SU-DHL-6 (cell line): ENCODE data around the gene SAXO1.

Experiments used
- H2AFZ ChIP-seq: fragments of 200-600 bp; sonication (generic); 2 replicates; pipeline ENCODE4 v1.6.1; 2014; ENCODE audit warnings: low read depth, mild to moderate bottlenecking, moderate library complexity, mixed read lengths, antibody characterized with exemption, low read length; ENCODE audit not compliant: severe bottlenecking
- H3F3A ChIP-seq: fragments of 200-600 bp; shearing (Covaris generic); 2 replicates; pipeline ENCODE4 v1.6.0; 2016; ENCODE audit warnings: antibody characterized with exemption, mild to moderate bottlenecking; ENCODE audit not compliant: insufficient read depth
- H3K27ac ChIP-seq: fragments of 200-600 bp; sonication (generic); 2 replicates; pipeline ENCODE4 v1.5.1; 2016; ENCODE audit warnings: low read depth, mild to moderate bottlenecking, low read length, moderate library complexity, mixed read lengths
- H3K27me3 ChIP-seq: fragments of 200-600 bp; sonication (generic), shearing (Covaris generic); 2 replicates; pipeline ENCODE4 v1.6.0; 2014; ENCODE audit warnings: mild to moderate bottlenecking, low read length
- H3K36me3 ChIP-seq: fragments of 200-600 bp; sonication (generic); 2 replicates; pipeline ENCODE4 v1.6.1; 2014; ENCODE audit warnings: mild to moderate bottlenecking, low read length, mixed read lengths
- H3K4me2 ChIP-seq: fragments of 300-600, 200-600 bp; shearing (Covaris generic), sonication (generic); 2 replicates; pipeline ENCODE4 v1.6.0; 2014; ENCODE audit warnings: low read length, low read depth, mild to moderate bottlenecking; ENCODE audit not compliant: poor library complexity, severe bottlenecking
- H3K4me3 ChIP-seq: fragments of 200-600 bp; sonication (generic); 2 replicates; pipeline ENCODE4 v1.5.1; 2014; ENCODE audit warnings: antibody characterized with exemption, low read length, mild to moderate bottlenecking, mixed read lengths; ENCODE audit not compliant: insufficient read depth, poor library complexity, severe bottlenecking
- H3K79me2 ChIP-seq: fragments of 200-600 bp; sonication (generic); 2 replicates; pipeline ENCODE4 v1.6.1; 2014; ENCODE audit warnings: mild to moderate bottlenecking, low read length, moderate library complexity; ENCODE audit not compliant: insufficient read depth
- H3K9ac ChIP-seq: fragments of 200-600 bp; sonication (generic); 2 replicates; pipeline ENCODE4 v1.7.0; 2014; ENCODE audit warnings: mild to moderate bottlenecking, low read length
- H3K9me2 ChIP-seq: fragments of 200-600 bp; sonication (generic); replicated peaks from 2 replicates; pipeline ENCODE4 v1.6.1; 2014; ENCODE audit warnings: low read length; ENCODE audit not compliant: insufficient read depth
- H3K9me3 ChIP-seq: fragments of 200-600 bp; sonication (generic); 2 replicates; pipeline ENCODE4 v1.6.1; 2014; ENCODE audit warnings: low read length, mixed read lengths; ENCODE audit not compliant: insufficient read depth
- H4K20me1 ChIP-seq: fragments of 200-600 bp; sonication (generic); 2 replicates; pipeline ENCODE4 v1.6.1; 2014; ENCODE audit warnings: low read depth, mild to moderate bottlenecking, antibody characterized with exemption, low read length, moderate library complexity, mixed read lengths
- EZH2phosphoT487 ChIP-seq: fragments of 200-600 bp; sonication (generic), shearing (Covaris generic); conservative IDR thresholded peaks from 2 replicates; pipeline ENCODE4 v1.6.1; 2018; ENCODE audit warnings: mild to moderate bottlenecking, antibody characterized with exemption, low read length, moderate library complexity, mixed read lengths
- TF ChIP-seq, protein P1 (sequence below): fragments of 200-600 bp; sonication (generic); IDR thresholded peaks from one replicate; pipeline ENCODE4 v1.5.1; 2017; ENCODE audit warnings: antibody characterized with exemption, mild to moderate bottlenecking, low read length, moderate library complexity; ENCODE audit not compliant: insufficient read depth, poor library complexity, severe bottlenecking

SAXO1 gene

GRCh38 chr9:19048966-19049916 lies 16.2 kb upstream of the SAXO1 start, which contains the start of gene RRAGA:
TSS of gene RRAGA (plus strand) at chr9:19049427. CDS start at chr9:19049660, 233 bp downstream.
- peak within 1 kb of the TSS; percentile 72 for H3K27ac ChIP-seq

GRCh38 chr9:19036611-19037010 lies 3.6 kb upstream of the SAXO1 start:
- H3K27me3 ChIP-seq = no peaks in the 10 kb centered on the region
- H3K36me3 ChIP-seq = no peaks in the 10 kb centered on the region
- no peak overlapping the region for H3K4me3 ChIP-seq
- no peaks in the 10 kb centered on the region for H3K79me2 ChIP-seq
- H3K27ac ChIP-seq = no peak overlapping the region
- no peak overlapping the region for H3K4me2 ChIP-seq
- H4K20me1 ChIP-seq = no peaks in the 10 kb centered on the region
- H3K9me3 ChIP-seq = no peaks in the 10 kb centered on the region
- H2AFZ ChIP-seq = no peak overlapping the region
- no peak for TF ChIP-seq EZH2phosphoT487
- TF ChIP-seq, protein P1, sequence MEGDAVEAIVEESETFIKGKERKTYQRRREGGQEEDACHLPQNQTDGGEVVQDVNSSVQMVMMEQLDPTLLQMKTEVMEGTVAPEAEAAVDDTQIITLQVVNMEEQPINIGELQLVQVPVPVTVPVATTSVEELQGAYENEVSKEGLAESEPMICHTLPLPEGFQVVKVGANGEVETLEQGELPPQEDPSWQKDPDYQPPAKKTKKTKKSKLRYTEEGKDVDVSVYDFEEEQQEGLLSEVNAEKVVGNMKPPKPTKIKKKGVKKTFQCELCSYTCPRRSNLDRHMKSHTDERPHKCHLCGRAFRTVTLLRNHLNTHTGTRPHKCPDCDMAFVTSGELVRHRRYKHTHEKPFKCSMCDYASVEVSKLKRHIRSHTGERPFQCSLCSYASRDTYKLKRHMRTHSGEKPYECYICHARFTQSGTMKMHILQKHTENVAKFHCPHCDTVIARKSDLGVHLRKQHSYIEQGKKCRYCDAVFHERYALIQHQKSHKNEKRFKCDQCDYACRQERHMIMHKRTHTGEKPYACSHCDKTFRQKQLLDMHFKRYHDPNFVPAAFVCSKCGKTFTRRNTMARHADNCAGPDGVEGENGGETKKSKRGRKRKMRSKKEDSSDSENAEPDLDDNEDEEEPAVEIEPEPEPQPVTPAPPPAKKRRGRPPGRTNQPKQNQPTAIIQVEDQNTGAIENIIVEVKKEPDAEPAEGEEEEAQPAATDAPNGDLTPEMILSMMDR = no peak
- no peak overlapping the region for H3K9ac ChIP-seq
- no peaks in the 10 kb centered on the region for H3K9me2 ChIP-seq
- no peaks in the 10 kb centered on the region for H3F3A ChIP-seq

More at GRCh38 chr9:19048966-19049916, 16.2 kb upstream of the SAXO1 start, which contains the start of gene RRAGA:
- H3K4me3 ChIP-seq = peak within 1 kb of the TSS; percentile 58
- H4K20me1 ChIP-seq = no peaks in the 10 kb centered on the region
- H3K36me3 ChIP-seq = no peaks in the 10 kb centered on the region
- H3K9me3 ChIP-seq = 0 out of 2 replicates have a peak, but pooled peaks cover 5% of the 10 kb centered on the region
- no peaks in the 10 kb centered on the region for H3K27me3 ChIP-seq
- peaks cover 7% of the 10 kb centered on the region; the same call in 1 of the 2 replicates for H3K79me2 ChIP-seq
- peaks cover 30% of the 10 kb centered on the region; the same call in 1 of the 2 replicates for H3F3A ChIP-seq
- no peaks in the 10 kb centered on the region for H3K9me2 ChIP-seq
- H3K4me2 ChIP-seq = peak within 1 kb of the TSS; percentile 61
- peak within 1 kb of the TSS; percentile 61 for H3K9ac ChIP-seq
- TF ChIP-seq, protein P1 = peak; percentile 98
- TF ChIP-seq EZH2phosphoT487 = no peak
- H2AFZ ChIP-seq = peak within 1 kb of the TSS; percentile 88

DNA sequence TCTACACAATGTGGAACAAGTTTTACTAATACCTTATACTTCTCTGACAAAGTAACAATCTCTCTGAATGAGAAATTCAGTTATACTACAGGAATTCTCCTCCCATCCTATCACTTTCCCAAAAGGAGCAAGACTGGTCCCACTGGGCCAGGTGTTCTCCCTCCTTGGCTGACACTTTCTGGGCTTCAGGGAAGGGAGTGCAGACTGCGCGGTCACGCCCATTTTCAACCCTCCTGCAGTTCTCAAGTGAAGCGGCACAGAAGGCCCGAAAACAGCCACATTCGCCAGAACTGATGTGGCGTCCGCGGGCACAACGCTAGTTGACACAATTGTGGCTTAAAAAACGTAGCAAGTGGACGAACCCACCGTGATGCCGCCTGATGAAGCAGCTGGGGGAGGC lies 603 bp downstream of the SAXO1 start:
- H4K20me1 ChIP-seq = no peaks in the 10 kb centered on the region
- no peak for TF ChIP-seq EZH2phosphoT487
- TF ChIP-seq, protein P1 = no peak
- H3K27me3 ChIP-seq = no peaks in the 10 kb centered on the region
- H3F3A ChIP-seq = no peaks in the 10 kb centered on the region
- no peak overlapping the region for H3K27ac ChIP-seq
- H3K36me3 ChIP-seq = no peaks in the 10 kb centered on the region
- no peak overlapping the region for H3K4me3 ChIP-seq
- H3K79me2 ChIP-seq = no peaks in the 10 kb centered on the region
- no peaks in the 10 kb centered on the region for H3K9me3 ChIP-seq
- no peak overlapping the region for H3K4me2 ChIP-seq
- no peak overlapping the region for H3K9ac ChIP-seq
- no peaks in the 10 kb centered on the region for H3K9me2 ChIP-seq
- H2AFZ ChIP-seq = no peak overlapping the region
